Measurements from ENCODE around the gene GRB10.

Gene GRB10

DNA sequence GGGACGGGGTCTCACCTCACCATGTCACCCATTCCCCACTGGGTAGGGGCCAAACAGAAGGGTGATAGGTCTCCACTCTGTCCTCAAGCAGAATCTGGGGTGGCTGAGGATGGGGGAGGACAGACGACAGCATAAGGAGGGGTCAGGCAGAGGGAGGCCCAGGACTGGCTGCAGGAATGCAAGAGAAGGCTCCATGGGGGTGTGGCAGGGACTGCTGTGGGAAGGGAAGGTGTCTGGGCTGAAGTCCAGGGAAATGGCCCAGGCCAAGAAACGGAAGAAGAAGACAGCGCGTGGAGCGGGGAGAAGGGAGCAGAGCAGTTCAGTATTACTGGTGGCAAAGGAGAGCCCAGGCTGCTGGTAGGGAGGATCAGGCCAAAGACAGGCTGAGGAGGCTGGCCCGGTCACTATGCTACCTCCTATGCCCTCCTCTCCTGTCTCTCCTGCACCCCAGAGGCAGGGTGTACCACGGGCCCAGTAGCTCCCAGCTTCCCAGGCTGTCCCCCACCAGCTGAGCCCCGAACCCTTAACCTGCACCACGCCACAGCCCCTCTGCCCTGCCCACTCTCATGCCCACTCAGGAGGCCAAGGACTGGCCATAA is 60.9 kb downstream of the GRB10 start:
- DNase-seq (ENCODE audit: low read depth in 2 of 2) = no peak

DNA sequence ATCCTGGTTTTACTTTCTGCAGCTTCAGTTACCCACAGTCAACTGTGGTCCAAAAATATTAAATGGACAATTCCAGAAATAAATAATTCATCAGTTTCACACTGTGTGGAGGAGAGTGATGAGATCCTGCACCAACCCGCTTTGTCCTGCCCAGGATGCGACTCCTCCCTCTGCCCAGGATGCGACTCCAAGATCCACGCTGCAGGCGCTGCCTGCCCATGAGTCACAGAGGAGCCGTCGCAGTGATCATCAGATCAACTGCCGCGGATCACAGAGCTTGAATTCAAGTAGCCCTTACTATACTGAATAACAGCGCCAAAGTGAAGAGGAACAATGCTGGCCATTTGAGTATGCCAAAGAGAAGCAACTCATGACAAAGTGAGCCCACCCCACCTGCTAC is 61.5 kb downstream of the GRB10 start:
- no peak for DNase-seq (ENCODE audit: low read depth in 2 of 2)

DNA sequence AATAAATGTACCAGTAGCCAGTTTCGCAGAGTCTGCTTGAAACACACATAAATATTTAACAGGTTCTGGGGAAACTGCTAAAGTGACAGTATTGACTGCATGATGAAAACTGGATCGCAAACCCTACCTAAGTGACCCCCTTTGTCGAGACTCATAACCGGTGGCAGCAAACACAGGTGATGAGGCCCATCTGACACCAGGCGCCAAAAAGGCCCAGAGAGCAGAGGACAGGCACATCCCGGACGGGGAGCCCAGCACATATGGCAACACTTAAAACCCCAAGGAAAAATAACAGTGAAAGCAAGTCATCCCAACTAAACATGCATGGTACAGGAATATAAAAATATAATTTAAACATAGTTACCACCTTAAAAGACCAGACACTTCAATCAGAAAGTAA is 62.4 kb downstream of the GRB10 start:
- DNase-seq (ENCODE audit: low read depth in 2 of 2) = no peak

DNA sequence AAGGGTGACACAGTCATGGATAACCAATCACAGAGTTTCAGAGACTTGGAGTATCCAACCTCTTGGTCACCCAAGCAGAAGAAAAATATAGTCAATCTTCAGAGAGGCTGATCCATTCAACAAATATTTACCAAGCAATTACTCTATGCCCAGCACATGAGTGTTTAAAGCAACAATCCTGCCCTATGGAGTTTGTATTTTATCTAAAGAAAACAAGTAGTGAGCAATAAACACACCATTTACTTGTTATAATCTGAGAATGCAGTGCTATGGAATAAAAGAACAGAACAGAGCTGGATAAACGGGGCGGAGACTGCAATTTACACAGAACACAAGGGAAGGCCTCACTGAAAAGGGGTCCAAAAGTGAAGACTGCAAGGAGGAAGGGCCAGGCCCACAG is 63.8 kb downstream of the GRB10 start:
- no peak for DNase-seq (ENCODE audit: low read depth in 2 of 2)

DNA sequence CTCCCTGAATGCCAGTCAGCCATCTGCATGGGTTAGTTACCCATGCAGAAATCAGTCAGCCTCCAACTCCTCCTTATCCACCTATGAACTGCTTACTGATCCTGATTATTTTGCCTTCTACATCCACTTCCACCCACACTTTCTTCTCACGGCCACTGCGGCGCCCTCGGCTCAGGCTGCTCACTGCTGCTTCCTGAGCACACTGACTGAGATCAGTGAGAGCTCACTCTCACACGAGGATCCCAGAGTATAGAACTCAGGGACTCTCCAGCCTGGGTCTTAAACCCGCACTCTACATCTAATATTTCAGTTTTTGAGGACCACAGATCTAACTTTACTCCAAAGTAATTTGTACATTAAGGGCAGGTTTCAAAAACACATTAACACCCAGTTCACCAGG is 64.4 kb downstream of the GRB10 start:
- DNase-seq (ENCODE audit: low read depth in 2 of 2) = no peak

DNA sequence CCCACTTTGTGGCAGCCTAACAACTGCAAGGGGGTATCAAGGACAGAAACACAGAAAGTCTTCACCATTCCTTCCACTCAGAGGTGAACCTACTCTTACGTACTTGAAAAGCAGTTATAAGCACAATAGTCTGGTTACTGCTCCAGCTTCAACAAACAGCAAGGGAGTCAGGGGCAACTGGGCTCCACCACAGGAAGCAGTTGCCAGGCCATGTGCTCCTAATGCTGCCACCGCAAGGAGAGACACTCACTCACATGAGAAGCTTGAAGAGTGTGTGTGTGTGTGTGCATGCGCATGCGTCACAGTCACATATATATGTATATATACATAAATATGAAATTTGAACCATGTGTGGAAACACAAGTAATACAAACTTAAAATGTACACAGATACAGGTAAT is 65.5 kb downstream of the GRB10 start:
- DNase-seq (ENCODE audit: low read depth in 2 of 2) = no peak

DNA sequence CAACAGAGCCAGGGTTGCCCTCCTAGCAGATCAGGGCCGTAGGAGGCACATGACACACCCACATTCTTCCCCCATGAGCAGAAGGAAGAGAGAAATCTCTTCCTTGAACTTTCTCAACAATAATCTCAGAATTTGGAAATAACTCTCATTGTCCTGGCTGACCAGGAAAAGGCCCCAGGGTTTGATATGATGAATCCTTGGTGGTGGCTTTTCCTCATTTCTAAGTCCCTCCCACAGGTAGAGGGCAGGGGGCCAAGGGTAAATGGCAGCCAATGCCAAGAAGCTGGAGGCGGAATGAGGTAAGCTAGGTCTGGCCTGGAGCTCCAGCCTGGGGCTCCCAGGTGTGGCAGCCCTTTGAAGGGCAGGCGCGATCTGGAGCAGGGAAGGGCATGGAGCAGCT is 67.8 kb downstream of the GRB10 start:
- no peak for DNase-seq (ENCODE audit: low read depth in 2 of 2)

DNA sequence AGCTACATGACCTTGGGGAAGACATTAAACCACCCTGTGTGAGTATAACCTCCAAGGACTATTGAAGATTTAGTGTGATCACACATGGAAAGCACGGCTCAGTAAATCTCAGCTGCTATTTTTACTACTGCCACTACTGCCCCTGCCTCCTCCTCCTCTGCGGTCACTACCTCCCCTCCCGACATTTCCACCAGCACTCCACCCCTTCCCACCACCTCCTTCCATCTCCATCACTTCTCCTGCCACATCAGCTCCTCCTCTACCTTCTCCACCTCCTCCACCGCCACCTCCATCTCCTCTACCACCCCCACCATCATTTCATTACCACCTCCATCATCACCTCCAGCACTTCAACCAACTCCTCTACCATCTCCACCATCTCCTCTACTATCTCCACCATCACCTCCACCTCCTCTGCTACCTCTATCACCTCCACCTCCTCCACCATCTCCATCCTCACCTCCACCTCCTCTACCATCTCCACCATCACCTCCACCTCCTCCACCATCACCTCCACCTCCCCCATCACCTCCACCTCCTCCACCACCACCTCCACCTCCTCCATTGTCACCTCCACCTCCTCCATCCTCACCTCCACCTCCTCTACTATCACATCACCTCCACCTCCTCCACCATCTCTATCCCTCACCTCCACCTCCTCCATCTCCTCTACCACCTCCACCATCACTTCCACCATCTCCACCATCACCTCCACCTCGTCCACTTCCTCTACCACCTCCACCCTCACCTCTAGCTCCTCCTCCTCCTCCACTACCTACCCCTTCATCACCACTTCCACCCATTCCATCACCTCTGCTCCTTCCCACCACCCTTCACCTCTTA is 69.4 kb downstream of the GRB10 start:
- no peak for DNase-seq (ENCODE audit: low read depth in 2 of 2)

DNA sequence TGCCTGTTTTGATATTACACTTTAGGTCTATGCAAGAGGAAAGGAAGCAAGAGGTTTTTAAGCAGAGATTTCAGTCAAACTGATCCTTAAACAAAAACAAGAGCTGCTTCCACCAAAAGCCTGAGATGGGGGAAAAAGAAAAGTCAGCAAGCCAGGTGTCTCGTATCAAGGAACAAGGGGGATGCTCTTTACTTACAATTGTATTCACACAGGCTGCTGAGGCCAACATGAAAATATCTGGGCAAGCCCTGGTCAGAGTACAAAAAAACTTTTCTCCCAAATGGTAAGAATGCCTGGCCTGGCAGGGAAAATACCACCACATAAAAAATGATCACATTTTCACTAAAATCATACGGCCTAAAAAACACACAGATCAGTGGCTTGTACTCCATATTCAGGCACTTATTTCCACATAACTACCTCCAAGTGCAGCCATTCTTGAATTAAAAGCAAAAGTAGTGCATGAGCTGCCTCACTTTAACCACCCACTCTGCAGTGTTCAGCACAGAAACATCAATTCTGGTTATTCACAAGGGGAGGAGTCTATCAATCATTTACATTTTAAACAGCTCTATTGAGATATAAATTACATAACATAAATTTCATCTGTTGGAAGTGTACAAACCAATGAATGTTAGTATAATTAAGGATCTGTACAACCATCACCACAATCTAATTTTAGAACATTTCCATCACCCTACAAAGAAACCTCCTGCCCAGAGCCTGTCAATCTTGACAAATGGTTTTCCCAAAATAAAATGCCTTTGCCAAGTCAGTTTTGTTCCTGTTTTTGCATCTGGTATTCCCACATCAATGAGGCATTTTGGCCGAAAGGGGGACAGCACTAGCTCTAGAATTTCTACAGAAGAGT is 70.2 kb downstream of the GRB10 start:
- no peak for DNase-seq (ENCODE audit: low read depth in 2 of 2)

DNA sequence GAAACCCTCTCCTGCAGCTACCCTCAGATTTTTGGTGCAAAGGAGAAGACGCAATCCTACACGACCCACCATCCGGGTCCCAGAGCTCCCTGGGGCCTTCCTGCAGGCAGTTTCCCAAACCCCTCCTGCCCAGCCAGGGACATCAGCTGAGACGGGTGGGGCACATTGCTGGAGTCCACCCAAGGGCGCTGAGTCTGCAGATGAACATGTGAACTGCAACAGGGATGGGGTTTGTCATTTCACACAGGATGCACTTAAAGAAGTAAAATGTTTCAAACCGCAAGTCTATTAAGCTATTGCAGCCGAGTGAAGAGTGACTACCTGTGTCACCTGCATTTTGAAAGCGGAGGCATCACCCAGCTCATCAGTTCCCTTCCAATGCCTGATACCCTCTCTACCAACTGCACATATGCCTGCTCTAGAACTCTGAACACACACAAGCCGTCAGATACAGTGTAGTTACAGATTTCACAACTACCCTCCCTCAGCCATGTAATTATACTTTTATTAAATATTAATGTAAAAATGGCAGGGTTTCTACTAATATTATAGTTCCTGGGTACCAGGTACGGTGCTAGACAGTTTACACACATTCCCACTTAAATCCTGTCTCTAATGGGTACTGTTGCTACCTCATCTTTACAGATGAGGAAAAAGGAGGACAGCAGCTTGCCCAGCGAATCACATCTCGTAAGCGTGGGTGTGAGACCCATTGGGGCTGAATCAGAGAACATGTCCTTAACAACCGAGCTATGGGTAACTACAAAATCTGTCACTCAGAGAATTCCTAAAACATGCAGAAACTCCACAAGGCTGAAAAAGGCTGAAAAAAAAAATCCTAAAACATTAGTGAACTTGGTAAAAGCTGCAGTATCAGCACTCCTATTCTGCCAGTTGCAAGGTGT is 71.2 kb downstream of the GRB10 start:
- no peak for DNase-seq (ENCODE audit: low read depth in 2 of 2)

DNA sequence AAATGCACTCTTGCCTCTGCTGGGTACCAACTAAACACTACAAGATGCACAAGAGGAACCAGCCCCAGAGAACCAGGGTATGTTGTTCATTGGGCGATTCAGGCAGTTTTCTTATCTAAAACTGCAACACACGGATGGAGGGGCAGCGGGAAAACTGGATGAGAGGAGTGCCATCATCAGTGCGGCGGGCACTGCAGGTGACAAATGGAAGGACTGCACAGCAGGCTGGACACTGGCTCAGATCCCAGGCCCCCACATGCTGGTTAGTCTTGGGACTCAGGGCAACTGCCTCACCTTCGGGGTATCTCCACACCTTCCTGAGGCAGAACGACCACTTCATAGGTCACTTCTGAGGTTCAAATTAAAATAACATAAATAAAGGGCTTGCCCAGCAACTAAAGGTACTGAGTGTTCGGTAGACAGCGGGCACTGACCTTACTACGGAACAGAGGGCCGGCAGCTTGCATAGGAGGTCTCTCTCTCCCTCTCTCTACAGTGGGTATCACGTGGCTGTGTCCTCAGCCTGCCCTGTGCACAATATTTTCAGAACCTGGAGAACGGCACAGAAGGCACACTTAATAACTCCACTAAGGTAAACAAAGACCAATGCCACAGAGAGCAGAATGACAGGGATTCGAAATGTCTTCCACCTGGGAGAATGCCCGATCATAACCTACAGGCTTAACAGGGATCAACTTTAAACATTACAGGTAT is 72.1 kb downstream of the GRB10 start:
- DNase-seq (ENCODE audit: low read depth in 2 of 2) = no peak

DNA sequence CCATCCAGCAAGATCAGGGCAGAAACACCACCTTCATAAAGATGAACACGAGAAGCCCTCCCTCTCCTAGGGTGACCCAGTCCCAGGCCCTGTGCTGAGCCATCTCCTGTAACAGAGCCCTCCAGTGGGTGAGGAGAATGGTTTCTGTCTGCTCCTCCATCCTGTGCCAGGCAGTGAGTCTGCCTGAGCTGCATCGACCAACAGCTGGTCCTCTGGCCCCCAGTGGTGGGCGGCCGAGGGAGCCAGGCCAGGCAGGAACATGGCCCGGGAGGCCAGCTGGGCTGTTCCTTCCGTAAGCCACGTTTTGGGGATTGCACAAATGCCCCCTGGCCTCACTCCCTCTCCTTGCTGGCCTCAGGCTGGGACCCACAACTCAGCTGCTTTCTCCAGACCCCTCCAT is 73.5 kb downstream of the GRB10 start:
- DNase-seq (ENCODE audit: low read depth in 2 of 2) = no peak

DNA sequence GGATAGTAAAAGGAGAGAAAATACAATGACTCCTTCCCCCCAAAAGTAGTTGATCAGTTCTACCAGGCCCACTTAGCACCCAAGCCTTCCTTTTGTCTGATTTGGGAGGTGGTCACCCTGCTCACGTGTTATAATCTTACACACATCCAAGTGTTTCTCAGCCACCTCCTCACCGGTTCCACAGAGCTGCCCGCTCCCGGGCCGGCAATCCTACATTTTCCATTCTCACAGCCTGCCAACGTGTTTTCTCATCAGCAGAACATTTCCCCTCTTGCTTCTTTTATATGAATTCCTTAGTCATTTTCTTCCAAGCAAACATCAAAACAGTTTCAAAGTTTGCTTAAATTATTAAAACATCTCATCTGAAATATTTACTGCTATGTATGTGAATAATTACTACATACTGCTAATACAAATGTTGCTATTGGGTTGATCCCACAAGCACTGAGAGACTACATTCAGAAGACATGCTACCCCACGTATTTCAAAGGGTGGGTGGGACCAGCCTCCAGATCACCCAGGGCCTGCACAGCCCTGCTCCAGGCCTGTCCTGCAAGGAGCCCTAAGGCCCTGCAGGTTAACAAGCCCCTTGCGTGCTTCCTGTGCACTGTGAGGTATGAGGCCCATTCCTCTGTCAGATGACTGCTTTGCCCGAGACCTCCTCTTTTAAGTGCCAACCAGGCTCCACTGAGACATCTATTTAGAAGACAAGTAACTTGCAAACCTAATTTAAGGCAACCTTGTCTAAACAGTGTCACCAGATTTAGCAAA is 75.3 kb downstream of the GRB10 start:
- no peak for DNase-seq (ENCODE audit: low read depth in 2 of 2)

DNA sequence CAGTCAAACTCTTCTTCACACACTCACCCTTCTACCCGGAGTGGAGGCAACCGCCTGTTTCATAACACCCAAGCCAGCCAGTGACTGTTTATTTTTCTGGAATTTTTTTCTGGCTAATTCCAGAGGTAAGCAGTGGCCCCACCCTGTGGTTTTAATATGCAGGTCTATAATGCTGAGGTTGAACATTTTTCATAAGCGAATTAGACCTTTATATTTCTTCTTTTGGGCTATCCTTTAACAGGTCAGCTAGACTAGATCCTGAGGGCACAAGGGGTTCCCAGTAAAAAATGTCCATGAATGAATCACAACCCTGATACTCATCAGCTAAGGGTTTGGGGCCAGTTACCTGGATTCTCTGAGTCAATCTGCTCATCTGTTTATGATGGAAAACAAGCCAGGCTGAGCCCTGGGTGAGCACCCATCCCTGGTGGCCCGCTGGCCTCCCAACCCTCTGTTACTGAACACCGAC is 76.2 kb downstream of the GRB10 start:
- DNase-seq (ENCODE audit: low read depth in 2 of 2) = no peak

DNA sequence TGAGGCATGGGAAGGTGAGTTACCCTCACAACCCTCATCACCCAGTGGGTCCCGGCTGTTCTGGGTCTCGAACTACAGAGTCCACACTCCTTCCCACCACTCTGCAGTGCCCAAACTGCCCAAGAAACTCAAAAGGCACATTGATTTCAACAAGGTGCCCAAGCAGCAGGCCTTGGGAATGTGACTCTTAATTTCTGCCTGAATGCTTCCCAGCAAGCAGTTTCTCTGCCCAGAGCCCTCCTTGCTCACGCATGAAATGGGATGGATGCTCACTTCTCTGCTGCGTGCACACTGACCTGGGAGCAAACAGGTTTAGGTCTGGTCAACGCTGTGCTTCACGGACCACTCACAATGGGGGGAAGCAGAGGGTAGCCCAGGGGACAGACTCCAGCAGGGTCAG is 77.9 kb downstream of the GRB10 start:
- DNase-seq (ENCODE audit: low read depth in 2 of 2) = no peak

DNA sequence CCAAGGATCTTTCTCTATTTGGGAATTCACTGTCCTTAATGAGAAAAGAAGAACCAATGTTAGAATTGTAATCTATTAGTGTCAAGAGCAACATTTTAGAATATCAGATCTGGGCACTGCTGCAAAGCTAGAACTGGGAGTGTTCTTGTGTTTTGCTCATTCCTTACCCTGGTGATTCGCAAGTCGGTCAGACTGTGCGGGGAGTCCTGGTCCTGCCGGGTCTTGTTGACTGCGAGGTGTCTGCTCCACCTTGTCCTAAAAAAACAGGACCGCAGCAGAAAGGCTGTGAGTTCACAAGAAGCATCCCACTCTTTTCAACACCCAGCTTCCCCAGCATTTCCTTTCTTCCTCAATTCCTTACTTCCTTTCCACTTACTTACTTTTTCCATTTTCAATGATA is 79.0 kb downstream of the GRB10 start:
- DNase-seq (ENCODE audit: low read depth in 2 of 2) = no peak

DNA sequence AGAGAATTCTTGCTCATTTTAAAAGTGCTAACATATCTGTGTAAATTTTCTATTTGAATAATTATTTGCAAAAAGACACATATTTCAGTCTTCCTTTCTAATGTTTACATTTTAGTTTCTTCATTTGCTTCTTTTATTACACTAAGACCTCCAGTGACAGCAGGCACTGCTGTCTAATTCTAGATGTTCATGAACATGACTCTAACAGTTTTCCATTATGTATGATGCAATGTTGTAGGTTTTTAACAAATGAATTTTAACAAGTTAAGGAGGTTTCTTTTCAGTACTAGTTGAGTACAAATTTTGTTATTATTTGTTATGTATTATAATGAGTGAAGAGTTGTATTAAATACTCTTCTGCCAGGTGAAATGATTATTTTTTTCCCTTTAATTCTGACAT is 83.6 kb downstream of the GRB10 start:
- DNase-seq (ENCODE audit: low read depth in 2 of 2) = no peak

DNA sequence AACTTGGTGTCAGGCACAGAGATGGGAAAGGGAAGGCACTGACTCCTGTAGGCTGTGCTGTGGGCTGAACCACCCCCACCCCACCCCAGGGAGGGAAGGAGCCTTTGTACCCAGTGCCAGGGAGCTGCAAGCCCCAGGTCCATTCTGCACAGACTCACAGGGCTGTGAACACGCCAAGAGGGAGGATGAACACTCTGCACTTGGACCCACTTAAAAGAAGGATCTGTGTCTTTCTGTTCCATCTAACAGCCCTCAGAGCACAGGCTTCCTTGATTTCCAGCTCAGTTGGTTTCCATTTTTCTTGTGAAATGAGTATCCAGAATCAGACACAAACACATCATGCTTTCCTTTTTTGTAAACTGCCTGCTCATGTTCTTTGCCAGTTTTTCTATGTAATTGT is 84.9 kb downstream of the GRB10 start:
- DNase-seq (ENCODE audit: low read depth in 2 of 2) = no peak

DNA sequence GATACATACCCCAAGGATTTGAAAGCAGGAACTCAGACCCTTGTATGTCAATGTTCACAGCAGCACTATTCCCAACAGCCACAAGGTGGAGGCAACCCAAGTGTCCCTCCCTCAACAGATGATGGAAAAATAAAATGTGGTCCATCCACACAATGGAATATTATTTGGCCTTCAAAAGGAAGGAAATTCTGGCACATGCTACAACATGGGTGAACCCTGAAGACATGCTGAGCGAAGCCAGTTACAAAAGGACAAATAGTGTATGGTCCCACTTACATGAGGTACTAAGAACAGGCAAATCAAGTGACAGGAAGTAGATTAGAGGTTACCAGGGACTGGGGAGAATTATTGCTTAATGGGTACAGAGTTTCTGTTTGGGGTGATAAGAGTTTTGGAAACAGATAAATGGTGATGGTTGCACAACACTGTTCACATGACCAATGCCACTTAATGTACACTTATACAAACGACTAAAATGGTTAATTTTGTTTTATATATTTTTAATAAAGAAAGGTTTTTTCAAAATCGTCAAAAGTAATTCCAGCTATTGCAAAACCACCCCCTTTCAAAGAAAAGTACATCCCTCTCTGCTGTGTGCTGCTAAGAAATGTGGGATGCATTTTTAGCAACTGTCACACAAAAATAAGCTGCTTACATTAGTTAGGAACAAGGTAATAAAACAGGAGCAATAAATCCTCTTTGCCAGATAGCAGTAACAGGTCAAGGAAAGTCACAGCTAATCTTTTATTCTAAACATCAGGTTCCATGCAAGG is 85.7 kb downstream of the GRB10 start:
- DNase-seq (ENCODE audit: low read depth in 2 of 2) = no peak
